OCI-LY3 (cell line): ENCODE data around the gene DOCK4.

Source experiments
- EZH2phosphoT487 ChIP-seq: fragments of 200-600 bp; shearing (Covaris generic); IDR thresholded peaks from 2 replicates; pipeline ENCODE4 v1.6.1; 2018; ENCODE audit warnings: antibody characterized with exemption, mixed run types, low read depth
- TF ChIP-seq, protein P1 (sequence below): fragments of 200-600, 300-600 bp; sonication (generic); IDR thresholded peaks from 2 replicates; pipeline ENCODE4 v1.5.1; 2014; ENCODE audit warnings: antibody characterized with exemption, low read length, low read depth

DNA sequence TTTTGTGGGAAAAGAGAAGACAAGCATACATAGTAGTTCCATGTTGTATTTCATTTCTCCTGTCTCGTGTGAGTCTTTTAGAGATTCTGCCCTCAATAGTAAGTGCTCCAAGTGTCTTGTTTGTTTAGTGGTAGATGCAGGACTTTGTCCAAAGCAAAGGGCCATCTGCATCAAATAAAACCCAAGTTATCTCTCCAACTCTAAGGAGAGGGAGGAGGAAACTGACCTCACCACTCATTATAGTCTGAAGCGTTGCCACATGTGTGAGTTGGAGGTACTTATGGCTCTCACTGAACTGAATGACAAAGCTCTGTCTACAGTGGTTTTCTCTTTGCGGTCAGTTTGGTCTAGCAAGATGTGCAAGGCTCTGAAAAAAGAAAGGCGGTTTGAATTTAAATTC, 272.6 kb downstream of the DOCK4 start:
- TF ChIP-seq EZH2phosphoT487: no peak
- TF ChIP-seq, protein P1, sequence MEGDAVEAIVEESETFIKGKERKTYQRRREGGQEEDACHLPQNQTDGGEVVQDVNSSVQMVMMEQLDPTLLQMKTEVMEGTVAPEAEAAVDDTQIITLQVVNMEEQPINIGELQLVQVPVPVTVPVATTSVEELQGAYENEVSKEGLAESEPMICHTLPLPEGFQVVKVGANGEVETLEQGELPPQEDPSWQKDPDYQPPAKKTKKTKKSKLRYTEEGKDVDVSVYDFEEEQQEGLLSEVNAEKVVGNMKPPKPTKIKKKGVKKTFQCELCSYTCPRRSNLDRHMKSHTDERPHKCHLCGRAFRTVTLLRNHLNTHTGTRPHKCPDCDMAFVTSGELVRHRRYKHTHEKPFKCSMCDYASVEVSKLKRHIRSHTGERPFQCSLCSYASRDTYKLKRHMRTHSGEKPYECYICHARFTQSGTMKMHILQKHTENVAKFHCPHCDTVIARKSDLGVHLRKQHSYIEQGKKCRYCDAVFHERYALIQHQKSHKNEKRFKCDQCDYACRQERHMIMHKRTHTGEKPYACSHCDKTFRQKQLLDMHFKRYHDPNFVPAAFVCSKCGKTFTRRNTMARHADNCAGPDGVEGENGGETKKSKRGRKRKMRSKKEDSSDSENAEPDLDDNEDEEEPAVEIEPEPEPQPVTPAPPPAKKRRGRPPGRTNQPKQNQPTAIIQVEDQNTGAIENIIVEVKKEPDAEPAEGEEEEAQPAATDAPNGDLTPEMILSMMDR: no peak
